ENCODE data around the gene GSTP1. TPM values are rescaled to one million over a fixed set of nuclear protein-coding genes. Genes with fewer than 3 reads are reported as not detected.

GSTP1 gene
- total and polyA plus RNA-seq, 2 of the 8 experiments (the other 6 are each of a cell fraction or from before 2014, with no cell fraction given) = 1,454 to 3,329 TPM

- Histone ChIP-seq H2BK15ac (ENCODE audit: low read length) (no peak overlapping the region), H3K79me1 (ENCODE audit: low read depth, low read length) (peaks cover 10% of the 10 kb centered on the region), H2BK12ac (ENCODE audit: low read depth, low read length) (peak overlapping the region; percentile 64; the same call in 1 of the 2 replicates), H3K56ac (replicated peaks; ENCODE audit: insufficient read length, low read depth, low read length) (no peak overlapping the region), H3K9ac (replicated peaks in 1 of 4; ENCODE audit: extremely low read depth in 1 of 4, low read depth in 3 of 4, low read length in 3 of 4) (no peak overlapping the region), H4K5ac (ENCODE audit: insufficient read length, low read depth, low read length) (no peak overlapping the region), H3K79me2 (ENCODE audit: control insufficient read depth in 1 of 2, insufficient read depth in 2 of 2, low read length in 2 of 2) (peaks cover 0 to 27% of the 10 kb centered on the region in 2 experiments; a peak in 2 of 4 replicates), H3K4me3 (ENCODE audit: extremely low read depth in 1 of 4, insufficient read depth in 2 of 4, low read depth in 3 of 4, low read length in 4 of 4) (peak overlapping the region in 1 of 4 experiments; percentile 46; a peak in 1 of 8 replicates), H4K8ac (ENCODE audit: extremely low read depth, insufficient read depth, low read length) (no peak overlapping the region), H2BK20ac (ENCODE audit: low read length) (peak overlapping the region; percentile 99), H2BK120ac (replicated peaks; ENCODE audit: low read depth, low read length) (peak overlapping the region; percentile 84), H3K27ac (ENCODE audit: low read depth, low read length) (no peak overlapping the region), H3K23ac (ENCODE audit: insufficient read length) (no peak overlapping the region), H3K36me3 (ENCODE audit: control insufficient read depth in 2 of 4, insufficient read depth in 4 of 4, low read length in 3 of 4) (peaks cover 6 to 25% (median 18%) of the 10 kb centered on the region in 4 experiments; a peak in 6 of 8 replicates), H3K27me3 (replicated peaks in 1 of 4; ENCODE audit: control insufficient read depth in 3 of 4, extremely low read depth in 1 of 4, insufficient read depth in 3 of 4, low read length in 3 of 4) (peaks cover 0 to 2% (median 0%) of the 10 kb centered on the region in 4 experiments; a peak in 1 of 7 replicates), H3K4ac (replicated peaks; ENCODE audit: insufficient read length, low read depth, low read length) (no peak overlapping the region), H3K23me2 (ENCODE audit: low read depth, low read length) (peaks cover 5% of the 10 kb centered on the region; the same call in 1 of the 2 replicates), H3K18ac (ENCODE audit: extremely low read depth, low read length) (no peak overlapping the region), H4K91ac (replicated peaks; ENCODE audit: insufficient read length, low read length) (no peak overlapping the region), H2BK5ac (ENCODE audit: low read depth, low read length) (no peak overlapping the region), H2AFZ (ENCODE audit: low read length) (no peak overlapping the region), H3K4me2 (ENCODE audit: insufficient read depth in 1 of 2, low read depth in 2 of 2, low read length in 2 of 2) (peak overlapping the region; percentile 37 to 92; a peak in 2 of 4 replicates), H3K14ac (ENCODE audit: insufficient read length) (no peak overlapping the region), H2AK5ac (ENCODE audit: low read depth, low read length) (0 out of 2 replicates have a peak overlapping the region, but pooled peaks have one; percentile 25), H3K9me3 (ENCODE audit: insufficient read depth in 2 of 2, low read depth in 1 of 2, low read length in 1 of 2) (no peaks in the 10 kb centered on the region), H3K4me1 (replicated peaks in 1 of 4; ENCODE audit: control insufficient read depth in 3 of 4, insufficient read depth in 4 of 4, low read length in 3 of 4) (peaks cover 5 to 33% (median 19%) of the 10 kb centered on the region in 4 experiments), H4K20me1 (replicated peaks in 1 of 2; ENCODE audit: control insufficient read depth in 1 of 2, insufficient read depth in 2 of 2, low read length in 2 of 2) (peaks cover 8 to 10% of the 10 kb centered on the region in 2 experiments)
- no peak for FAIRE-seq
- DNase-seq (ENCODE audit: low read depth in 1 of 2, low spot score in 2 of 2) = no peak
- TF ChIP-seq HDAC2 (IDR thresholded peaks at IDR 0.05; ENCODE audit: borderline replicate concordance in 1 of 2, low read depth in 2 of 2, low read length in 2 of 2) (no peak), BCL11A (IDR thresholded peaks at IDR 0.05; ENCODE audit: low read depth in 2 of 2, low read length in 2 of 2) (no peak), KDM5A (IDR thresholded peaks at IDR 0.05; ENCODE audit: low read length) (no peak), CTCF (IDR thresholded peaks at IDR 0.05; ENCODE audit: control extremely low read depth in 1 of 3, insufficient read depth in 1 of 3, low read depth in 1 of 3, low read length in 3 of 3) (no peak), JUN (IDR thresholded peaks at IDR 0.05; ENCODE audit: low read depth, low read length) (no peak)
- CTCF ChIA-PET (ENCODE audit: partially characterized antibody) = interaction anchor here (0.6 to 4.3 kb wide), 9 partner anchors 8 to 49 kb away, joined by 3 to 20 read pairs (median 4); no protein-coding TSS in a partner anchor
- WGBS, 2 experiments (ENCODE audit: extremely low coverage in 1 of 2, insufficient coverage in 1 of 2, insufficient read length in 1 of 2, insufficient replicate concordance in 2 of 2, low coverage in 1 of 2, low lambda C conversion rate in 2 of 2, missing lambda C conversion rate in 1 of 2) = 66% methylated on average over 4 of the region's 4 CpGs; no CpG with 5 or more reads in 1 of the 2 experiments
- POLR2A ChIA-PET (ENCODE audit: partially characterized antibody) = interaction anchor here (0.8 to 5.4 kb wide), 11 partner anchors 9 to 114 kb away, joined by 3 to 71 read pairs (median 25); partner anchors contain the start of gene NUDT8
Measured at GRCh38 chr11:67582011-67582410, 1.6 kb upstream of the GSTP1 start.
